Neural progenitor cell (in vitro differentiated cells): ENCODE results near the gene DSTN. TPM values are rescaled to one million over a fixed set of nuclear protein-coding genes. Genes with fewer than 3 reads are reported as not detected.

Source experiments
- DNase-seq: peaks from one replicate; pipeline ENCODE4 v3.0.0-alpha.2; 2016; ENCODE audit warnings: low spot score
- H2AFZ ChIP-seq: fragments of 200-600 bp; sonication (generic); replicated peaks from 2 replicates; pipeline ENCODE4 v1.6.1; 2016; ENCODE audit warnings: antibody characterized with exemption
- H3F3A ChIP-seq: fragments of 200-600 bp; sonication (generic); 2 replicates; pipeline ENCODE4 v1.6.1; 2016; ENCODE audit warnings: antibody characterized with exemption, low read depth
- H3K27ac ChIP-seq: fragments of 200-600 bp; sonication (generic); 2 replicates; pipeline ENCODE4 v1.5.1; 2016; ENCODE audit warnings: mild to moderate bottlenecking
- H3K27me3 ChIP-seq: fragments of 200-600 bp; sonication (generic); 2 replicates; pipeline ENCODE4 v1.6.1; 2016; ENCODE audit warnings: mild to moderate bottlenecking, moderate library complexity
- H3K36me3 ChIP-seq: fragments of 200-600 bp; sonication (generic); 2 replicates; pipeline ENCODE4 v1.5.1; 2016
- H3K4me1 ChIP-seq: fragments of 200-600 bp; sonication (generic); 2 replicates; pipeline ENCODE4 v1.6.1; 2016; ENCODE audit warnings: mixed run types
- H3K4me2 ChIP-seq: fragments of 200-600 bp; sonication (generic); 2 replicates; pipeline ENCODE4 v1.6.1; 2016
- H3K4me3 ChIP-seq: fragments of 200-600 bp; sonication (generic); 2 replicates; pipeline ENCODE4 v1.5.1; 2016
- H3K79me2 ChIP-seq: fragments of 200-600 bp; sonication (generic); 2 replicates; pipeline ENCODE4 v1.6.1; 2016; ENCODE audit warnings: low read depth
- H3K9ac ChIP-seq: fragments of 200-600 bp; sonication (generic); 2 replicates; pipeline ENCODE4 v1.6.1; 2016
- H3K9me3 ChIP-seq: fragments of 200-600 bp; sonication (generic); 2 replicates; pipeline ENCODE4 v1.5.1; 2016; ENCODE audit warnings: low read depth
- H4K20me1 ChIP-seq: fragments of 200-600 bp; sonication (generic); 2 replicates; pipeline ENCODE4 v1.6.1; 2016; ENCODE audit warnings: low read depth
- H3K27ac Mint-ChIP-seq: 3 replicates; pipeline ENCODE4 v1.8.0; 2021; ENCODE audit warnings: mixed read lengths
- H3K27me3 Mint-ChIP-seq: 2 replicates; pipeline ENCODE4 v1.8.0; 2022; ENCODE audit warnings: low read depth, mild to moderate bottlenecking, inconsistent platforms, moderate library complexity, mixed read lengths; ENCODE audit not compliant: insufficient read depth
- H3K36me3 Mint-ChIP-seq: 3 replicates; pipeline ENCODE4 v1.8.0; 2021; ENCODE audit warnings: mixed read lengths
- H3K4me1 Mint-ChIP-seq: 3 replicates; pipeline ENCODE4 v1.8.0; 2021; ENCODE audit warnings: mixed read lengths
- H3K4me3 Mint-ChIP-seq: 3 replicates; pipeline ENCODE4 v1.8.0; 2021; ENCODE audit warnings: mild to moderate bottlenecking, moderate library complexity, mixed read lengths
- H3K9me3 Mint-ChIP-seq: 3 replicates; pipeline ENCODE4 v1.8.0; 2020; ENCODE audit warnings: mixed read lengths
- EZH2 ChIP-seq: fragments of 200-600 bp; sonication (generic); IDR thresholded peaks from 2 replicates; pipeline ENCODE4 v1.6.1; 2017; ENCODE audit warnings: antibody characterized with exemption, mild to moderate bottlenecking, moderate library complexity
- EZH2phosphoT487 ChIP-seq: fragments of 200-600 bp; sonication (generic); IDR thresholded peaks from 2 replicates; pipeline ENCODE4 v1.6.1; 2017; ENCODE audit warnings: antibody characterized with exemption
- total RNA-seq: library from RNA; depleted of rRNA; stranded (reverse); fragments of >200 nt; gene quantifications from 2 replicates; pipeline ENCODE4 v1.2.3, GENCODE V29; 2015; ENCODE audit warnings: low replicate concordance
- TF ChIP-seq, protein P1 (sequence below): fragments of 200-600 bp; sonication (generic); IDR thresholded peaks from 2 replicates; pipeline ENCODE4 v1.5.1; 2017; ENCODE audit warnings: antibody characterized with exemption, mild to moderate bottlenecking

The DSTN gene
- total RNA-seq, 1 donor from 2014 or later = 158 TPM

DNA sequence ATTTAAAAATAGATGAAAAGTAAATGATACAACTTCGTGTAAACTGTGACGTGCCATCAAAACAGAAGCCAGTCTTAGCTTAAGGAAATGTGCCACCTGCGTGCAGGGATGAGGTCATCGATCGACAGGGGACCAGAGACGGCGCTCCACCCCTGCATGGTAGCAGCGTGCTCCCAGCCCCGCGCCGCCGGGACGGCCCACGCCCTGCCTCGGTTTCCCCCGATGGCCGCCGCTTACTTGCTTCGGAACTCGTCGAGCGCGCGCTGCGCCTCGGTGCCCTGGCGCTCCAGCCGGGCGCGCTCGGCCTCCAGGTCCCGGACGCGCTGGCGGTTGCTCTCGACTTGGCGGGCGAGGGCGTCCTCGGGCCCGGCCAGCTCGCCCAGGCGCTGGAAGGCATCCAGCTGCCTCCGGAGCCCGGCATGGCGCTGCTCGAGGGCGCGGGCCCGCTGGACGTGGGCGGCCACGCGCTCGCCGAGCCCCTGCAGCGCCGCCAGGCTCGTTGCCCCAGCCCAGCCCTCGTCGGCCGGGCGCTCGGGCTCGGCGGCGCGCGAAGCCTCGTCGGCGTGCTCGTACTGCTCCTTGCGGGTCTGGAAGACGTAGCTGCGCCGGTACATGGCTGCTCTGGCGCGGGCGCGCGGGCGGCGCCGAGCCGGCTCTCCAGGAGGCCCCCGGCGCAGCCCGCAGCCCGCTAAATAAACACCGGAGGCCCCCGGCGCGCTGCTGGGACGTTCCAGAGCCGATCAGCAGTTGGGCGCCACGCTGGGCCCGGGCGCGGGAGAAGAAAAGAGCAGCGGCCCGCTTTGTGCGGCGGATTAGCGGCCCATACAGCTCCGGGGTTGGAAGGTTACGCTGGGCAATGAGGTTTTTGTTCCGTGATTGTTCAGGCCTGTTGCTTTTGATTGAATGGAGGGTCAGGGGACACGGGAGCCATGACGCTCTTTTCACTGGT lies 38.9 kb upstream of the DSTN start, which contains the start of gene BFSP1:
Gene BFSP1 (minus strand): TSS at position 664 of the 949 bp plus-strand sequence. CDS start 50 bp downstream, at position 614.
- Histone ChIP-seq H2AFZ (no peak within 1 kb of the TSS), H3K4me3 (peak within 1 kb of the TSS; percentile 46), H3K79me2 (no peaks in the 10 kb centered on the region), H3K9ac (no peak within 1 kb of the TSS), H3K4me2 (peak within 1 kb of the TSS; percentile 82), H3K4me1 (peaks cover 10% of the 10 kb centered on the region), H3F3A (peaks cover 25% of the 10 kb centered on the region), H3K9me3 (no peaks in the 10 kb centered on the region), H3K27me3 (peaks cover 98% of the 10 kb centered on the region), H4K20me1 (peaks cover 46% of the 10 kb centered on the region), H3K36me3 (no peaks in the 10 kb centered on the region), H3K27ac (no peak within 1 kb of the TSS)
- H3K9me3 Mint-ChIP-seq = peaks cover 7% of the 10 kb centered on the region
- TF ChIP-seq, protein P1, sequence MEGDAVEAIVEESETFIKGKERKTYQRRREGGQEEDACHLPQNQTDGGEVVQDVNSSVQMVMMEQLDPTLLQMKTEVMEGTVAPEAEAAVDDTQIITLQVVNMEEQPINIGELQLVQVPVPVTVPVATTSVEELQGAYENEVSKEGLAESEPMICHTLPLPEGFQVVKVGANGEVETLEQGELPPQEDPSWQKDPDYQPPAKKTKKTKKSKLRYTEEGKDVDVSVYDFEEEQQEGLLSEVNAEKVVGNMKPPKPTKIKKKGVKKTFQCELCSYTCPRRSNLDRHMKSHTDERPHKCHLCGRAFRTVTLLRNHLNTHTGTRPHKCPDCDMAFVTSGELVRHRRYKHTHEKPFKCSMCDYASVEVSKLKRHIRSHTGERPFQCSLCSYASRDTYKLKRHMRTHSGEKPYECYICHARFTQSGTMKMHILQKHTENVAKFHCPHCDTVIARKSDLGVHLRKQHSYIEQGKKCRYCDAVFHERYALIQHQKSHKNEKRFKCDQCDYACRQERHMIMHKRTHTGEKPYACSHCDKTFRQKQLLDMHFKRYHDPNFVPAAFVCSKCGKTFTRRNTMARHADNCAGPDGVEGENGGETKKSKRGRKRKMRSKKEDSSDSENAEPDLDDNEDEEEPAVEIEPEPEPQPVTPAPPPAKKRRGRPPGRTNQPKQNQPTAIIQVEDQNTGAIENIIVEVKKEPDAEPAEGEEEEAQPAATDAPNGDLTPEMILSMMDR = no peak
- TF ChIP-seq EZH2 = peak; percentile 50
- peak; percentile 100 for TF ChIP-seq EZH2phosphoT487
- H3K27ac Mint-ChIP-seq = peak within 1 kb of the TSS; percentile 90
- peak; percentile 96 for DNase-seq
- H3K36me3 Mint-ChIP-seq = no peaks in the 10 kb centered on the region
- peak within 1 kb of the TSS; percentile 86 for H3K4me3 Mint-ChIP-seq
- H3K27me3 Mint-ChIP-seq = peaks cover 59% of the 10 kb centered on the region
- H3K4me1 Mint-ChIP-seq = peaks cover 18% of the 10 kb centered on the region

DNA sequence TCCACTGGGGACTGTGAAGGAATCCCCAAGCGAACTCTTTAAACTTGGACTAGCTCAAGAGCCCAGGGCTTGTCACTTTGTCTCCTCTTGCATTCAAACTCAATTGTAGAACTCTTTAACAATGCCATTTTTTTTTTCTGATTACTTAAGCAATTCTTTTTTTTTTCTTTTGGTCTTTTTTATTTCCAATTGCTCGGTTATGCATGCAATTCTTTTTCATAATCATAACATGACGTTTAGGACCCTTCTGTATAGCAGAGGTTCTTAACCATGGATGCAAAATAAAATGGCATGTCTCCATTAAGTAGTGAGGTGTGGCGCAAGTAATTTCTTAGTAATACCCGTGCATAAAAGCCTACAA lies 38.2 kb upstream of the DSTN start:
- Histone ChIP-seq H3K27ac (no peak overlapping the region), H3K79me2 (no peaks in the 10 kb centered on the region), H3K4me3 (peak overlapping the region; percentile 15), H3K27me3 (peaks cover 98% of the 10 kb centered on the region), H3F3A (peaks cover 25% of the 10 kb centered on the region), H2AFZ (no peak overlapping the region), H3K9me3 (no peaks in the 10 kb centered on the region), H3K4me2 (peak overlapping the region; percentile 48), H3K9ac (no peak overlapping the region), H3K4me1 (peaks cover 10% of the 10 kb centered on the region), H4K20me1 (peaks cover 46% of the 10 kb centered on the region), H3K36me3 (no peaks in the 10 kb centered on the region)
- H3K9me3 Mint-ChIP-seq = peaks cover 4% of the 10 kb centered on the region
- TF ChIP-seq, protein P1 = no peak
- no peak for TF ChIP-seq EZH2phosphoT487
- no peak for TF ChIP-seq EZH2
- H3K27me3 Mint-ChIP-seq = peaks cover 54% of the 10 kb centered on the region
- peak overlapping the region; percentile 90 for H3K27ac Mint-ChIP-seq
- no peaks in the 10 kb centered on the region for H3K36me3 Mint-ChIP-seq
- DNase-seq = no peak
- H3K4me3 Mint-ChIP-seq = peak overlapping the region; percentile 86
- peaks cover 18% of the 10 kb centered on the region for H3K4me1 Mint-ChIP-seq

DNA sequence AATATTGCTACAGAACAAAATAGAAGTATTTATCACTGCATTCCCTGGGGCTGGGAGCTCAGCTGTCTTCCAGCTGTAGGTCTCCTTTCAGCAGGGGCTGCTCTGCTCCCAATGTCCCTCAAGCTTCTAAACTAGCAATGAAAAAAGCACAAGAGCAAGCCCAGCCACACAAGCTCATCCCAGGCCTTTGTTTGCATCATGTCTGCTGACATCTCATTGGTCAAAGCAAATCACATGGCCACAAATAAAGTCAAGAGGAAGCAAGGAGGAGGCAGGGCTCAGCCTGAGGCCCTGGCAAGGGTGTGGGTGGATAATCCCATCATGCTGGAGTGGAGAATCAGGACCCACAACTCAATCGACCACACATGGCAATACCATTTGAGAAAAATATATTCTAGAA lies 36.5 kb upstream of the DSTN start:
- no peak overlapping the region for H3K27ac ChIP-seq
- no peaks in the 10 kb centered on the region for H3K36me3 Mint-ChIP-seq
- peaks cover 24% of the 10 kb centered on the region for H3K4me1 Mint-ChIP-seq
- peaks cover 10% of the 10 kb centered on the region for H3K4me1 ChIP-seq
- H3K4me3 Mint-ChIP-seq = no peak overlapping the region
- peaks cover 4% of the 10 kb centered on the region for H3K9me3 Mint-ChIP-seq
- H3K9me3 ChIP-seq = no peaks in the 10 kb centered on the region
- H2AFZ ChIP-seq = no peak overlapping the region
- H3K27ac Mint-ChIP-seq = no peak overlapping the region
- peak; percentile 71 for DNase-seq
- no peaks in the 10 kb centered on the region for H3K79me2 ChIP-seq
- H3F3A ChIP-seq = peaks cover 25% of the 10 kb centered on the region
- H3K4me2 ChIP-seq = no peak overlapping the region
- H3K36me3 ChIP-seq = no peaks in the 10 kb centered on the region
- TF ChIP-seq EZH2 = no peak
- TF ChIP-seq EZH2phosphoT487 = no peak
- TF ChIP-seq, protein P1 = no peak
- no peak overlapping the region for H3K9ac ChIP-seq
- H3K4me3 ChIP-seq = no peak overlapping the region
- H3K27me3 Mint-ChIP-seq = peaks cover 52% of the 10 kb centered on the region
- H3K27me3 ChIP-seq = peaks cover 96% of the 10 kb centered on the region
- peaks cover 46% of the 10 kb centered on the region for H4K20me1 ChIP-seq
